ENCODE results near the gene BTNL9.

GRCh38 chr5:181044662-181045305, 4.7 kb downstream of the BTNL9 start:
- TF ChIP-seq, protein P1, sequence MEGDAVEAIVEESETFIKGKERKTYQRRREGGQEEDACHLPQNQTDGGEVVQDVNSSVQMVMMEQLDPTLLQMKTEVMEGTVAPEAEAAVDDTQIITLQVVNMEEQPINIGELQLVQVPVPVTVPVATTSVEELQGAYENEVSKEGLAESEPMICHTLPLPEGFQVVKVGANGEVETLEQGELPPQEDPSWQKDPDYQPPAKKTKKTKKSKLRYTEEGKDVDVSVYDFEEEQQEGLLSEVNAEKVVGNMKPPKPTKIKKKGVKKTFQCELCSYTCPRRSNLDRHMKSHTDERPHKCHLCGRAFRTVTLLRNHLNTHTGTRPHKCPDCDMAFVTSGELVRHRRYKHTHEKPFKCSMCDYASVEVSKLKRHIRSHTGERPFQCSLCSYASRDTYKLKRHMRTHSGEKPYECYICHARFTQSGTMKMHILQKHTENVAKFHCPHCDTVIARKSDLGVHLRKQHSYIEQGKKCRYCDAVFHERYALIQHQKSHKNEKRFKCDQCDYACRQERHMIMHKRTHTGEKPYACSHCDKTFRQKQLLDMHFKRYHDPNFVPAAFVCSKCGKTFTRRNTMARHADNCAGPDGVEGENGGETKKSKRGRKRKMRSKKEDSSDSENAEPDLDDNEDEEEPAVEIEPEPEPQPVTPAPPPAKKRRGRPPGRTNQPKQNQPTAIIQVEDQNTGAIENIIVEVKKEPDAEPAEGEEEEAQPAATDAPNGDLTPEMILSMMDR (IDR thresholded peaks at IDR 0.05) = no peak
- no peak for TF ChIP-seq SIN3A (IDR thresholded peaks at IDR 0.05; ENCODE audit: borderline replicate concordance, insufficient read depth, low read depth, low read length)
